MG63 (cell line): ENCODE data around the gene CENPP. TPM values are rescaled to one million over a fixed set of nuclear protein-coding genes. Genes with fewer than 3 reads are reported as not detected.
"Not testable (repeated sequence)": the region's sequence is repeated elsewhere in the genome, so short reads cannot be mapped to it uniquely, and the experiment has no call there.

Experiments
- DNase-seq: peaks from one replicate; pipeline ENCODE4 v3.0.0-alpha.2; 2020
- H3K27me3 ChIP-seq: fragments of 250-450 bp; sonication (Bioruptor Pico); 2 replicates; pipeline ENCODE4 v1.5.1; 2020; ENCODE audit warnings: mild to moderate bottlenecking, moderate library complexity
- H3K36me3 ChIP-seq: fragments of 250-450 bp; sonication (Bioruptor Pico); 2 replicates; pipeline ENCODE4 v1.5.1; 2020; ENCODE audit warnings: mild to moderate bottlenecking, moderate library complexity
- H3K4me3 ChIP-seq: fragments of 250-450 bp; sonication (Bioruptor Pico); 2 replicates; pipeline ENCODE4 v1.5.1; 2020; ENCODE audit warnings: mild to moderate bottlenecking, moderate library complexity
- H3K9me3 ChIP-seq: fragments of 250-450 bp; sonication (Bioruptor Pico); 2 replicates; pipeline ENCODE4 v1.5.1; 2020; ENCODE audit warnings: mild to moderate bottlenecking, moderate library complexity
- total RNA-seq: library from RNA; depleted of rRNA; stranded (reverse); fragments of >200 nt; shearing (Covaris generic); gene quantifications from 2 replicates; pipeline ENCODE4 v1.2.3, GENCODE V29; 2014; ENCODE audit warnings: low replicate concordance

The CENPP gene
- total RNA-seq, 1 experiment from 2014 or later, result 16.2 TPM

DNA sequence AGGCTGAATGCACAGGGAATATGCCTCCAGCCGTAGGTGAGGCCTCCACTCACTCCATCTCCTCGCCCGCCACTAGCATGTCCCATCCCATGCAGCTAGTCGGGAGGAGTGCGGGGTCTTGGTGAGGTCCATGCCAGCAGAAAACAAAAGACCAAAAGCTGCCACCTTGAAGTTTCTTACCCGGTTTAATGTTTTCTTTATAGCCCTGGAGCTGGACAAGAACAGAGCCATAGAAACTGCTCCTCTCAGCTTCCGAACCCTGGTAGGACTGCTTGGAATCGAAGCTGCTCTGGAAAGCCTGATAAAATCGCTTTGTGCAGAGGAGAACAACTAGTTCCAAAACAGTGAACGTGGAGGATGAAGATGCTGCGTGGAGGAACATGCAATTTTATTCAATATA is 287.1 kb downstream of the CENPP start:
- H3K27me3 ChIP-seq, result no peaks in the 10 kb centered on the region
- peaks cover 44% of the 10 kb centered on the region for H3K36me3 ChIP-seq
- H3K4me3 ChIP-seq, result no peak overlapping the region
- no peak for DNase-seq
- no peaks in the 10 kb centered on the region for H3K9me3 ChIP-seq

DNA sequence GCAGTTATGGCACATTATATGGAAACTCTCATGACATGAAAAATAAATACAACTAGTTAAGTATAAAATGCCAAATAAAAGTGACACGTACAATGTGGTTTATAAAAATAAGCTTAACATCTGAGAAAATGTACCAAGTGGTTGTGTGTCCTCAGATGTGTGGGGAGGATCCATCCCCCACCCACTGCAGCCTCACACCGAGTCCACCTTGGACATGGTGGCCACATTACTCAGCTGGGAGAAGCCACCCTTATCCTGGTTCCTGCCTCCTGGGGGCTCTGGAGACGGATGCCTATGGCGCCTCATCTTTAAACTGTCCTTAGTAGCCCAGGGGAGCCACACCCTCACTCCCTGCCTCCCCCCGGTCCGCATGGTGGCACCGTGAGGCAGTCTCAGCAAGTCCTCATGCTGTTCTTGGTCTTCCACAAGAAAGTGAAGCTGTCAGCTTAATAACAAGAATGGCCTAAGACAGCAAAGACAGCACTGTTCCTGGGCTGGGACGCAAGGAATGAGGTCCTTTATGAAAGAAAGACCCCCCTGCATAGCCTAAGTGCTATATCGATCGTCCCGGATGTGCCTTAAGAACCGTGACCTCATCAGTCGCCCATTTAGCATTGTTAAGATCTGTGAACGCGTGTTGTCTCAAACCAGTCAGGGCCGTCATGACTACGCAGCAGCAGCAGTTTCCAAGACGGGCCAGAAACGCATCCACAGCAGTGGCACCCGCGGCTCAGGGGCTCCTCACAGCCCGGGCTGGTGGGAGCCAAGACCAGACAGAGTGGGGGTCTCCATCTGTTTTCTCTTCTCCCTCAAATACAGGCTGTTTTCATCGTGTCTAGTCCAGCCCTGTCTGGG is 287.7 kb downstream of the CENPP start:
- H3K36me3 ChIP-seq, result peaks cover 51% of the 10 kb centered on the region
- no peaks in the 10 kb centered on the region for H3K9me3 ChIP-seq
- H3K27me3 ChIP-seq, result no peaks in the 10 kb centered on the region
- no peak overlapping the region for H3K4me3 ChIP-seq
- DNase-seq, result no peak

DNA sequence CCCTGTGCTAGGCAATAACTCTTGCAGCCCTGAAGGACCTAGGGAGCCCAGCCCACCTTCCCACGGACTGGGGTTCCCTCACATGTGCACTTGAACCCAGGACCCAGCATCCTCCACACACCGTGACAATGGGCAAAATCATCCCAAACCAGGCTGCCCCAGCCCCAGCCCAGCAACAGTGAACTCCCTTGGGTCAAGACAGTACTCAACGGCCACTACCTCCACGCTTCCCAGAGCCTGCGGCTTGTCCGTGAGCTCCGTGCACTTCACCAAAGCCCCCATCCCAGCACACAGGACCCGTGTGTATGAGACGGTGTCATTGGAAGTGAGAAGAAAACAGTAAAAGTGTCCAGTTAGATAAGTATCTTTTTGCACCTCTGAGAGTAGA is 288.4 kb downstream of the CENPP start:
- H3K9me3 ChIP-seq, result no peaks in the 10 kb centered on the region
- no peak overlapping the region for H3K4me3 ChIP-seq
- DNase-seq, result no peak
- peaks cover 55% of the 10 kb centered on the region for H3K36me3 ChIP-seq
- H3K27me3 ChIP-seq, result no peaks in the 10 kb centered on the region

- H3K36me3 ChIP-seq, result peaks cover 53% of the 10 kb centered on the region
- no peaks in the 10 kb centered on the region for H3K27me3 ChIP-seq
- DNase-seq, result no peak
- H3K4me3 ChIP-seq, result no peak overlapping the region
- H3K9me3 ChIP-seq, result no peaks in the 10 kb centered on the region
These were observed 289.2 kb downstream of the CENPP start for GRCh38 chr9:92614763-92615461.

GRCh38 chr9:92615790-92616189 is 290.0 kb downstream of the CENPP start:
- H3K27me3 ChIP-seq, result no peaks in the 10 kb centered on the region
- DNase-seq, result no peak
- H3K9me3 ChIP-seq, result no peaks in the 10 kb centered on the region
- H3K36me3 ChIP-seq, result peaks cover 48% of the 10 kb centered on the region
- no peak overlapping the region for H3K4me3 ChIP-seq

DNA sequence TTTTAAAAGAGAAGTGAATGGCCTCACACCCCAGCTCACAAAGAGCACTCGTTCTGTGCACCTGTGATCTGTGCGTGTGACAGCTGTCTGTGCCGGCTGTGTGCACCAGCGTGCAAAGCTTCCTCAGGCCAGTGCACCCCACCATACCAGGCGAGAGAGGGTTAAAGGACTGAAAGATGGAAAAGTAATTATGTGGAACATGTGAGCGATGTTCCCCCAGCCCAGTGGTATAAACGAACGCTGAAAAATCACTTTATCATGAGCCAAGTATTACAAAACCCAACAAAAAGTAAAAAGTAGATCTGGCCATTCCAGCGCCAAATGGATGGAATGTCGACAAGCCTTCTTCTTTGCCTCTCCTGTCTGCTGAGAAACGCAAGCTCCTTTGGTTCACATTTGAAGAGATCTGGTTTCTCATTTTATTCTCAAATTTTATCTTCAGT is 290.5 kb downstream of the CENPP start:
- H3K9me3 ChIP-seq, result no peaks in the 10 kb centered on the region
- no peak for DNase-seq
- H3K36me3 ChIP-seq, result peaks cover 46% of the 10 kb centered on the region
- H3K4me3 ChIP-seq, result no peak overlapping the region
- no peaks in the 10 kb centered on the region for H3K27me3 ChIP-seq

- H3K4me3 ChIP-seq, result no peak overlapping the region
- no peaks in the 10 kb centered on the region for H3K27me3 ChIP-seq
- no peaks in the 10 kb centered on the region for H3K9me3 ChIP-seq
- DNase-seq, result no peak
- peaks cover 45% of the 10 kb centered on the region for H3K36me3 ChIP-seq
These were observed 290.9 kb downstream of the CENPP start for GRCh38 chr9:92616655-92617111.

GRCh38 chr9:92617195-92617813 is 291.6 kb downstream of the CENPP start:
- no peak overlapping the region for H3K4me3 ChIP-seq
- no peaks in the 10 kb centered on the region for H3K27me3 ChIP-seq
- H3K36me3 ChIP-seq, result peaks cover 41% of the 10 kb centered on the region
- DNase-seq, result no peak
- H3K9me3 ChIP-seq, result no peaks in the 10 kb centered on the region

DNA sequence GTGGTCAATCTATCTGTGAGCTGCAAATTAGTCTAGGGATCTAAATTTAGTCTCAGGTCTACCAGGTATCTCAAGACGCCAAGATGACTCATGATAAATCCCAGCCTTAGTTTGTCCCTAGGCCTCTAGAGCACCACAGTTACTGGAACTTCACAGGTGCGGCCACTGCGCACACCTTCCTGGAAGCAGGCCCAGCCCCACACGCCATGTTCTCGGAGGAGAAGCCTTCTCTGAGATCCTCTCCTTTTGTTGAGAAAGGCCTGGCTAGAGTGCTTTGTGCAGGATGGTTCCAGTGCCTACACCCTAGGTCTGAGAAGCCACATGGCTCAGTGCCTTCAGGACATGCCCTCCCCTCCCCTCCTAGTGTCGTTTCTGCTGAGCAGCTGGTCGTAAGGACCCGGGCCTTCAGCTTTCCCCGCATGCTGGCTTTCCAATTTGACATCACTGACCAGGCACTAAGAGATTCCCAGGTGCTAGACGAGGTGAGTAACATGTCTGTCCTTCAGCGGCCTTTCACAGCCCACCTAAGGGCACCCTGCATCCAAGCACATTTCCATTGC is 292.3 kb downstream of the CENPP start:
- H3K4me3 ChIP-seq, result no peak overlapping the region
- peaks cover 40% of the 10 kb centered on the region for H3K36me3 ChIP-seq
- no peaks in the 10 kb centered on the region for H3K27me3 ChIP-seq
- no peak for DNase-seq
- H3K9me3 ChIP-seq, result no peaks in the 10 kb centered on the region

- no peaks in the 10 kb centered on the region for H3K27me3 ChIP-seq
- no peaks in the 10 kb centered on the region for H3K9me3 ChIP-seq
- H3K36me3 ChIP-seq, result peaks cover 44% of the 10 kb centered on the region
- H3K4me3 ChIP-seq, result no peak overlapping the region
- no peak for DNase-seq
These were observed 293.0 kb downstream of the CENPP start for GRCh38 chr9:92618633-92619225.

- no peaks in the 10 kb centered on the region for H3K27me3 ChIP-seq
- H3K4me3 ChIP-seq, result no peak overlapping the region
- H3K36me3 ChIP-seq, result peaks cover 45% of the 10 kb centered on the region
- H3K9me3 ChIP-seq, result no peaks in the 10 kb centered on the region
- no peak for DNase-seq
These were observed 294.0 kb downstream of the CENPP start for GRCh38 chr9:92619601-92620300.

- Histone ChIP-seq H3K4me3 (no peak overlapping the region), H3K27me3 (no peaks in the 10 kb centered on the region), H3K36me3 (peaks cover 51% of the 10 kb centered on the region), H3K9me3 (no peaks in the 10 kb centered on the region)
- DNase-seq, result no peak
These were observed 295.1 kb downstream of the CENPP start for GRCh38 chr9:92620845-92621244.

DNA sequence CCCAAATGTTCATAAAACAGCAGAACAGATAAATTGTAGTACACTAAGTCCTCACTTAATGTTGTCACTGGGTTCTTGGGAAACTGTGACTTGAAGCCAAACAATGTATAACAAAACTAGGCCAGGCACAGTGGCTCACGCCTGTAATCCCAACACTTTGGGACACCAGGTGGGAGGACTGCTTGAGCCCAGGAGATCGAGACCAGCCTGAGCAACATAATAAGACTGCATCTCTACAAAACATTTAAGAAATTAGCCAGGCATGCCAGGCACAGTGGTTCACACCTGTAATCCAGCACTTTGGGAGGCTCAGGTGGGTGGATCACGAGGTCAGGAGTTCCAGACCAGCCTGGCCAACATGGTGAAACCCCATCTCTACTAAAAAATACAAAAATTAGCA is 298.2 kb downstream of the CENPP start:
- not testable (repeated sequence) for H3K4me3 ChIP-seq, DNase-seq, H3K9me3 ChIP-seq, H3K27me3 ChIP-seq
- peaks cover 46% of the 10 kb centered on the region for H3K36me3 ChIP-seq

GRCh38 chr9:92626484-92626883 is 300.7 kb downstream of the CENPP start:
- no peaks in the 10 kb centered on the region for H3K9me3 ChIP-seq
- H3K36me3 ChIP-seq, result peaks cover 62% of the 10 kb centered on the region
- H3K27me3 ChIP-seq, result no peaks in the 10 kb centered on the region
- H3K4me3 ChIP-seq, result no peak overlapping the region
- DNase-seq, result no peak

- H3K27me3 ChIP-seq, result no peaks in the 10 kb centered on the region
- DNase-seq, result no peak
- peaks cover 69% of the 10 kb centered on the region for H3K36me3 ChIP-seq
- H3K9me3 ChIP-seq, result no peaks in the 10 kb centered on the region
- no peak overlapping the region for H3K4me3 ChIP-seq
These were observed 301.9 kb downstream of the CENPP start for GRCh38 chr9:92627651-92628050.
